WTC11 (cell line): ENCODE results near the gene FLCN. TPM values are rescaled to one million over a fixed set of nuclear protein-coding genes. Genes with fewer than 3 reads are reported as not detected.

Experiments used
- ATAC-seq: fragments of 200-7000 bp; cut with Tn5 transposase; 2 replicates; pipeline ENCODE4 v1.10.0; 2021; ENCODE audit warnings: mild to moderate bottlenecking, moderate library complexity
- CTCF ChIA-PET: fragments of 300-600 bp; sonication (Branson Sonifier 250); formaldehyde crosslinking; loops from one replicate; lab custom pipeline; 2021; ENCODE audit warnings: antibody characterized with exemption; lab: Charles Lee
- POLR2A ChIA-PET: fragments of 350-600 bp; sonication (Branson Sonifier 250); formaldehyde crosslinking; loops from one replicate; lab custom pipeline; 2021; ENCODE audit warnings: antibody characterized with exemption; lab: Charles Lee
- DNase-seq: peaks from one replicate; pipeline ENCODE4 v3.0.0; 2021; ENCODE audit warnings: low spot score
- H3K27ac Mint-ChIP-seq: 2 replicates; pipeline ENCODE4 v1.8.0; 2021; ENCODE audit warnings: mixed read lengths
- H3K27me3 Mint-ChIP-seq: 2 replicates; pipeline ENCODE4 v1.8.0; 2021; ENCODE audit warnings: low read depth, mild to moderate bottlenecking, moderate library complexity, mixed read lengths
- H3K36me3 Mint-ChIP-seq: 2 replicates; pipeline ENCODE4 v1.8.0; 2021; ENCODE audit warnings: mixed read lengths
- H3K4me1 Mint-ChIP-seq: 2 replicates; pipeline ENCODE4 v1.8.0; 2022; ENCODE audit warnings: mixed read lengths
- H3K4me3 Mint-ChIP-seq: 2 replicates; pipeline ENCODE4 v1.8.0; 2021; ENCODE audit warnings: mild to moderate bottlenecking, moderate library complexity, mixed read lengths
- H3K9me3 Mint-ChIP-seq: 2 replicates; pipeline ENCODE4 v1.8.0; 2021; ENCODE audit warnings: mixed read lengths
- GABPB1 ChIP-seq: sonication (generic); formaldehyde crosslinking; IDR thresholded peaks from 2 replicates; pipeline ENCODE4 v1.8.1; 2023; ENCODE audit warnings: mild to moderate bottlenecking, missing genetic modification reagents
- MXD4 ChIP-seq: fragments of 250-450 bp; sonication (Bioruptor Pico); IDR thresholded peaks from 2 replicates; pipeline ENCODE4 v1.8.0; 2021; ENCODE audit warnings: mild to moderate bottlenecking, moderate library complexity, borderline replicate concordance
- NFYB ChIP-seq: sonication (generic); formaldehyde crosslinking; conservative IDR thresholded peaks from 2 replicates; pipeline ENCODE4 v1.8.0; 2022; ENCODE audit warnings: low read depth, missing genetic modification reagents
- OVOL2 ChIP-seq: fragments of 250-450 bp; sonication (Bioruptor Pico); IDR thresholded peaks from 2 replicates; pipeline ENCODE4 v1.9.0; 2021; ENCODE audit warnings: mild to moderate bottlenecking, borderline replicate concordance
- RORB ChIP-seq: fragments of 250-450 bp; sonication (Bioruptor Pico); IDR thresholded peaks from 2 replicates; pipeline ENCODE4 v1.9.0; 2021; ENCODE audit warnings: mild to moderate bottlenecking
- SMAD4 ChIP-seq: sonication (generic); formaldehyde crosslinking; IDR thresholded peaks from 2 replicates; pipeline ENCODE4 v1.8.0; 2022; ENCODE audit warnings: mild to moderate bottlenecking, missing genetic modification reagents
- TP53 ChIP-seq: sonication (generic); formaldehyde crosslinking; IDR thresholded peaks from 2 replicates; pipeline ENCODE4 v1.8.1; 2023; ENCODE audit warnings: mild to moderate bottlenecking, missing genetic modification reagents
- ZBTB21 ChIP-seq: sonication (generic); formaldehyde crosslinking; IDR thresholded peaks from 2 replicates; pipeline ENCODE4 v1.8.1; 2023; ENCODE audit warnings: mild to moderate bottlenecking, missing genetic modification reagents, borderline replicate concordance
- ZNF423 ChIP-seq: fragments of 250-450 bp; sonication (Bioruptor Pico); IDR thresholded peaks from 2 replicates; pipeline ENCODE4 v2.1.2; 2022; ENCODE audit warnings: mild to moderate bottlenecking, moderate library complexity
- total RNA-seq: library from RNA; stranded (reverse); gene quantifications from 3 replicates; pipeline ENCODE4 v1.2.3, GENCODE V29; 2021
- TF ChIP-seq, protein P1 (sequence below): sonication (generic); formaldehyde crosslinking; IDR thresholded peaks from 2 replicates; pipeline ENCODE4 v1.8.1; 2022; ENCODE audit warnings: low read depth, mild to moderate bottlenecking, moderate library complexity, missing genetic modification reagents, borderline replicate concordance
- TF ChIP-seq, protein P2 (sequence below): sonication (generic); formaldehyde crosslinking; IDR thresholded peaks from 2 replicates; pipeline ENCODE4 v1.8.0; 2023; ENCODE audit warnings: missing genetic modification reagents
- TF ChIP-seq, protein P3 (sequence below): sonication (generic); formaldehyde crosslinking; IDR thresholded peaks from 2 replicates; pipeline ENCODE4 v1.8.0; 2022; ENCODE audit warnings: mild to moderate bottlenecking, missing genetic modification reagents
- TF ChIP-seq, protein P4 (sequence below): sonication (generic); formaldehyde crosslinking; IDR thresholded peaks from 2 replicates; pipeline ENCODE4 v1.8.1; 2023; ENCODE audit warnings: mild to moderate bottlenecking, missing genetic modification reagents, moderate library complexity
- TF ChIP-seq, protein P5 (sequence below): fragments of 250-450 bp; sonication (Bioruptor Pico); IDR thresholded peaks from 2 replicates; pipeline ENCODE4 v1.8.0; 2021; ENCODE audit warnings: mild to moderate bottlenecking
- TF ChIP-seq, protein P6 (sequence below): fragments of 250-450 bp; sonication (Bioruptor Pico); IDR thresholded peaks from 2 replicates; pipeline ENCODE4 v1.9.0; 2021; ENCODE audit warnings: mild to moderate bottlenecking, borderline replicate concordance

Gene FLCN
- total RNA-seq, 1 experiment from 2014 or later = 40.8 TPM

DNA sequence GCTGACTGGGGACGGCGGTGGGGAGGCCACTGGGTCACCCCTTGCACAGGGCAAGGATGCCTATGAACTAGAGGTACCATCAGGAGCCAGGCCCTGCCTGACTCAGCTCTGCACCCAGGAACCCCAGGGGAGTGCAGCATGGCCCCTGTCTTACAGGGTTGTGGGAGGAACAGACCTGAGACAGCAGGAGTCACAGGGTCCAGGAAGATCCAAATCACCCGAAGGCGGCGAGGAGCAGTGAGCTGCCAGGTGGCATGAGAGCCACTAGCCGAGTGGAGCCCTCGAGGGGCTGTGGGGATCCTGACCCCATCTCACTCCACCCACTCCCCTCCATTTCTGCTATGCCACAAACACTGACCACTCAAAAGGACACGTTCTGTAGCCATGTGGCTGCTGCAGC, 61.6 kb downstream of the FLCN start (continued):
- TF ChIP-seq, protein P1, sequence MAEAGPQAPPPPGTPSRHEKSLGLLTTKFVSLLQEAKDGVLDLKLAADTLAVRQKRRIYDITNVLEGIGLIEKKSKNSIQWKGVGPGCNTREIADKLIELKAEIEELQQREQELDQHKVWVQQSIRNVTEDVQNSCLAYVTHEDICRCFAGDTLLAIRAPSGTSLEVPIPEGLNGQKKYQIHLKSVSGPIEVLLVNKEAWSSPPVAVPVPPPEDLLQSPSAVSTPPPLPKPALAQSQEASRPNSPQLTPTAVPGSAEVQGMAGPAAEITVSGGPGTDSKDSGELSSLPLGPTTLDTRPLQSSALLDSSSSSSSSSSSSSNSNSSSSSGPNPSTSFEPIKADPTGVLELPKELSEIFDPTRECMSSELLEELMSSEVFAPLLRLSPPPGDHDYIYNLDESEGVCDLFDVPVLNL (CRISPR knock-in tag) = no peak
- TF ChIP-seq SMAD4 (no peak), GABPB1 (CRISPR knock-in tag) (no peak), TP53 (CRISPR knock-in tag) (no peak)

DNA sequence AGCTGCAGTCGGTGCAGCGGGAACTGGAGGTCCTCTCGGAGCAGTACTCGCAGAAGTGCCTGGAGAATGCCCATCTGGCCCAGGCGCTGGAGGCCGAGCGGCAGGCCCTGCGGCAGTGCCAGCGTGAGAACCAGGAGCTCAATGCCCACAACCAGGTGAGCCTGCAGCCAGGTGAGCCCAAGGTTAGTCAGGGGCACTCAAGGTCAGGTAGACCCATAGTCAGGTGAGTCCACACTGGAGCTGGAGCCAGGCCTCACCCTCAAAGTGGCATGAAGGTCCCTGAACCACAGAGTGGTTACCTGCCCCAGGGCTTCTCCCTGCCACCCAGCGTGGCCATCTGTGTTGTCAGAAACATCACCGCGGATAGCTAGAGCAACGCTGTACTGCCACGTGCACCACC, 63.0 kb downstream of the FLCN start:
- DNase-seq = no peak
- no peak for ATAC-seq
- TF ChIP-seq, protein P2, sequence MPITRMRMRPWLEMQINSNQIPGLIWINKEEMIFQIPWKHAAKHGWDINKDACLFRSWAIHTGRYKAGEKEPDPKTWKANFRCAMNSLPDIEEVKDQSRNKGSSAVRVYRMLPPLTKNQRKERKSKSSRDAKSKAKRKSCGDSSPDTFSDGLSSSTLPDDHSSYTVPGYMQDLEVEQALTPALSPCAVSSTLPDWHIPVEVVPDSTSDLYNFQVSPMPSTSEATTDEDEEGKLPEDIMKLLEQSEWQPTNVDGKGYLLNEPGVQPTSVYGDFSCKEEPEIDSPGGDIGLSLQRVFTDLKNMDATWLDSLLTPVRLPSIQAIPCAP (CRISPR knock-in tag) = no peak
- Mint-ChIP-seq H3K9me3 (no peaks in the 10 kb centered on the region), H3K4me3 (no peak overlapping the region), H3K36me3 (peaks cover 38% of the 10 kb centered on the region), H3K27me3 (no peaks in the 10 kb centered on the region), H3K27ac (no peak overlapping the region), H3K4me1 (peaks cover 10% of the 10 kb centered on the region; the same call in 1 of the 2 replicates)
- CTCF ChIA-PET = interaction anchor here (2.2 kb wide), 1 partner anchor 32 kb away, joined by 7 read pairs; no protein-coding TSS in a partner anchor
- POLR2A ChIA-PET = no interaction called here

DNA sequence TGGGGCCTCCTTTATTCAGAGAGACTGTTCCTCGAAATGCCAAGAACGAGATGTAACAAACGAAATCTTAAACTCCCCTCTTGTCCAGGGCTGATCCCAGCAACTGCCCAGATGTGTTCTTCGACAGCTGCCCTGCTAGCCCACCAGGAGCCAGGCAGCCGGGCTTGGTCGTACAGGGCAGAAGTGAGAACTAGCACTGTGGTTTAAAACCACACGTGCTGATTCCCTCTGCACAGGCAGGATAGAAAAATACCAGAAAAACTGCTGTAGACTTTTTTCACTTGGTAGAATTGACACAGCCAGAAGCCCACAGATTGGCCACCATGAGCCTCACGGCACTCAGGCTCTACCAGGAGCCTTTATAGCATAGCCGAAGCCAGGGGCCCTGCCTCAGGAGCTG, 64.0 kb downstream of the FLCN start:
- Mint-ChIP-seq H3K27ac (no peak overlapping the region), H3K27me3 (no peaks in the 10 kb centered on the region), H3K36me3 (peaks cover 33% of the 10 kb centered on the region), H3K4me3 (no peak overlapping the region), H3K4me1 (peaks cover 10% of the 10 kb centered on the region; the same call in 1 of the 2 replicates), H3K9me3 (no peaks in the 10 kb centered on the region)
- TF ChIP-seq OVOL2 (CRISPR knock-in tag) = no peak
- TF ChIP-seq, protein P3, sequence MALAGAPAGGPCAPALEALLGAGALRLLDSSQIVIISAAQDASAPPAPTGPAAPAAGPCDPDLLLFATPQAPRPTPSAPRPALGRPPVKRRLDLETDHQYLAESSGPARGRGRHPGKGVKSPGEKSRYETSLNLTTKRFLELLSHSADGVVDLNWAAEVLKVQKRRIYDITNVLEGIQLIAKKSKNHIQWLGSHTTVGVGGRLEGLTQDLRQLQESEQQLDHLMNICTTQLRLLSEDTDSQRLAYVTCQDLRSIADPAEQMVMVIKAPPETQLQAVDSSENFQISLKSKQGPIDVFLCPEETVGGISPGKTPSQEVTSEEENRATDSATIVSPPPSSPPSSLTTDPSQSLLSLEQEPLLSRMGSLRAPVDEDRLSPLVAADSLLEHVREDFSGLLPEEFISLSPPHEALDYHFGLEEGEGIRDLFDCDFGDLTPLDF (CRISPR knock-in tag) = no peak
- no peak for TF ChIP-seq RORB (CRISPR knock-in tag)
- TF ChIP-seq MXD4 (CRISPR knock-in tag) = no peak
- TF ChIP-seq, protein P4, sequence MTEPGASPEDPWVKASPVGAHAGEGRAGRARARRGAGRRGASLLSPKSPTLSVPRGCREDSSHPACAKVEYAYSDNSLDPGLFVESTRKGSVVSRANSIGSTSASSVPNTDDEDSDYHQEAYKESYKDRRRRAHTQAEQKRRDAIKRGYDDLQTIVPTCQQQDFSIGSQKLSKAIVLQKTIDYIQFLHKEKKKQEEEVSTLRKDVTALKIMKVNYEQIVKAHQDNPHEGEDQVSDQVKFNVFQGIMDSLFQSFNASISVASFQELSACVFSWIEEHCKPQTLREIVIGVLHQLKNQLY = no peak
- TF ChIP-seq ZBTB21 (CRISPR knock-in tag) = no peak
- TF ChIP-seq, protein P5, sequence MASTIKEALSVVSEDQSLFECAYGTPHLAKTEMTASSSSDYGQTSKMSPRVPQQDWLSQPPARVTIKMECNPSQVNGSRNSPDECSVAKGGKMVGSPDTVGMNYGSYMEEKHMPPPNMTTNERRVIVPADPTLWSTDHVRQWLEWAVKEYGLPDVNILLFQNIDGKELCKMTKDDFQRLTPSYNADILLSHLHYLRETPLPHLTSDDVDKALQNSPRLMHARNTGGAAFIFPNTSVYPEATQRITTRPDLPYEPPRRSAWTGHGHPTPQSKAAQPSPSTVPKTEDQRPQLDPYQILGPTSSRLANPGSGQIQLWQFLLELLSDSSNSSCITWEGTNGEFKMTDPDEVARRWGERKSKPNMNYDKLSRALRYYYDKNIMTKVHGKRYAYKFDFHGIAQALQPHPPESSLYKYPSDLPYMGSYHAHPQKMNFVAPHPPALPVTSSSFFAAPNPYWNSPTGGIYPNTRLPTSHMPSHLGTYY (CRISPR knock-in tag) = no peak
- no peak for TF ChIP-seq NFYB (CRISPR knock-in tag)
- TF ChIP-seq, protein P6, sequence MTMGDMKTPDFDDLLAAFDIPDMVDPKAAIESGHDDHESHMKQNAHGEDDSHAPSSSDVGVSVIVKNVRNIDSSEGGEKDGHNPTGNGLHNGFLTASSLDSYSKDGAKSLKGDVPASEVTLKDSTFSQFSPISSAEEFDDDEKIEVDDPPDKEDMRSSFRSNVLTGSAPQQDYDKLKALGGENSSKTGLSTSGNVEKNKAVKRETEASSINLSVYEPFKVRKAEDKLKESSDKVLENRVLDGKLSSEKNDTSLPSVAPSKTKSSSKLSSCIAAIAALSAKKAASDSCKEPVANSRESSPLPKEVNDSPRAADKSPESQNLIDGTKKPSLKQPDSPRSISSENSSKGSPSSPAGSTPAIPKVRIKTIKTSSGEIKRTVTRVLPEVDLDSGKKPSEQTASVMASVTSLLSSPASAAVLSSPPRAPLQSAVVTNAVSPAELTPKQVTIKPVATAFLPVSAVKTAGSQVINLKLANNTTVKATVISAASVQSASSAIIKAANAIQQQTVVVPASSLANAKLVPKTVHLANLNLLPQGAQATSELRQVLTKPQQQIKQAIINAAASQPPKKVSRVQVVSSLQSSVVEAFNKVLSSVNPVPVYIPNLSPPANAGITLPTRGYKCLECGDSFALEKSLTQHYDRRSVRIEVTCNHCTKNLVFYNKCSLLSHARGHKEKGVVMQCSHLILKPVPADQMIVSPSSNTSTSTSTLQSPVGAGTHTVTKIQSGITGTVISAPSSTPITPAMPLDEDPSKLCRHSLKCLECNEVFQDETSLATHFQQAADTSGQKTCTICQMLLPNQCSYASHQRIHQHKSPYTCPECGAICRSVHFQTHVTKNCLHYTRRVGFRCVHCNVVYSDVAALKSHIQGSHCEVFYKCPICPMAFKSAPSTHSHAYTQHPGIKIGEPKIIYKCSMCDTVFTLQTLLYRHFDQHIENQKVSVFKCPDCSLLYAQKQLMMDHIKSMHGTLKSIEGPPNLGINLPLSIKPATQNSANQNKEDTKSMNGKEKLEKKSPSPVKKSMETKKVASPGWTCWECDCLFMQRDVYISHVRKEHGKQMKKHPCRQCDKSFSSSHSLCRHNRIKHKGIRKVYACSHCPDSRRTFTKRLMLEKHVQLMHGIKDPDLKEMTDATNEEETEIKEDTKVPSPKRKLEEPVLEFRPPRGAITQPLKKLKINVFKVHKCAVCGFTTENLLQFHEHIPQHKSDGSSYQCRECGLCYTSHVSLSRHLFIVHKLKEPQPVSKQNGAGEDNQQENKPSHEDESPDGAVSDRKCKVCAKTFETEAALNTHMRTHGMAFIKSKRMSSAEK (CRISPR knock-in tag) = no peak
- no peak for TF ChIP-seq ZNF423 (CRISPR knock-in tag)
- ChIA-PET CTCF (interaction anchor here (1.4 to 3.4 kb wide), 3 partner anchors 9 to 181 kb away, joined by 3 to 18 read pairs (median 5); no protein-coding TSS in a partner anchor), POLR2A (no interaction called here)
- no peak for DNase-seq
- ATAC-seq = no peak
